H1 (cell line): ENCODE results near the gene DARS1. TPM values are rescaled to one million over a fixed set of nuclear protein-coding genes. Genes with fewer than 3 reads are reported as not detected.

Source experiments
- CTCF ChIA-PET: fragments of 300-600 bp; sonication (Branson Sonifier 250); formaldehyde crosslinking; loops from one replicate; lab custom pipeline; 2021; ENCODE audit not compliant: partially characterized antibody; lab: Charles Lee
- POLR2A ChIA-PET: fragments of 300-600 bp; sonication (Branson Sonifier 250); formaldehyde crosslinking; loops from one replicate; lab custom pipeline; 2021; ENCODE audit warnings: inconsistent platforms; ENCODE audit not compliant: partially characterized antibody; lab: Charles Lee
- DNase-seq, 2 experiments: peaks; one replicate each; pipeline versions ENCODE4 v3.0.0 to v3.0.0-alpha.2; 2010 to 2022; ENCODE audit warnings: low spot score in 2 of 2, low read depth in 1 of 2, mixed read lengths in 1 of 2
- FAIRE-seq: peaks from 2 replicates; lab custom pipeline; 2011; peaks lifted over from hg19 to GRCh38; lab: Jason Lieb, UNC
- H2AFZ ChIP-seq: 2 replicates; pipeline ENCODE4 v1.8.1; 2012; ENCODE audit warnings: low read length, inconsistent platforms
- H2AK5ac ChIP-seq: 2 replicates; pipeline ENCODE4 v1.6.1; 2013; ENCODE audit warnings: low read depth, low read length
- H2BK120ac ChIP-seq: replicated peaks from 2 replicates; pipeline ENCODE3; 2013; ENCODE audit warnings: low read depth, low read length, inconsistent platforms
- H2BK12ac ChIP-seq: 2 replicates; pipeline ENCODE4 v1.6.1; 2013; ENCODE audit warnings: low read depth, low read length
- H2BK15ac ChIP-seq: 2 replicates; pipeline ENCODE4 v1.6.1; 2013; ENCODE audit warnings: low read length
- H2BK20ac ChIP-seq: 2 replicates; pipeline ENCODE4 v1.6.1; 2013; ENCODE audit warnings: low read length
- H2BK5ac ChIP-seq: 2 replicates; pipeline ENCODE4 v1.6.1; 2013; ENCODE audit warnings: low read depth, low read length
- H3K14ac ChIP-seq: 2 replicates; pipeline ENCODE4 v1.6.1; 2013; ENCODE audit warnings: inconsistent platforms; ENCODE audit not compliant: insufficient read length
- H3K18ac ChIP-seq: 2 replicates; pipeline ENCODE4 v1.6.1; 2013; ENCODE audit warnings: low read length; ENCODE audit errors: extremely low read depth
- H3K23ac ChIP-seq: 2 replicates; pipeline ENCODE4 v1.6.1; 2013; ENCODE audit warnings: inconsistent platforms; ENCODE audit not compliant: insufficient read length
- H3K23me2 ChIP-seq: 2 replicates; pipeline ENCODE4 v1.6.1; 2013; ENCODE audit warnings: low read depth, low read length
- H3K27ac ChIP-seq: 2 replicates; pipeline ENCODE4 v1.6.1; 2011; ENCODE audit warnings: low read depth, low read length, inconsistent platforms
- H3K27me3 ChIP-seq, 4 experiments: replicated peaks in 1 of 4; 1 replicate in 1 of 4; 2 replicates in 3 of 4; pipeline versions ENCODE4 v1.6.1 to v1.8.1; 2011 to 2013; ENCODE audit warnings: low read length in 3 of 4, mild to moderate bottlenecking in 3 of 4, inconsistent platforms in 2 of 4, mixed read lengths in 2 of 4, moderate library complexity in 1 of 4; ENCODE audit not compliant: control insufficient read depth in 3 of 4, insufficient read depth in 3 of 4; ENCODE audit errors: extremely low read depth in 1 of 4
- H3K36me3 ChIP-seq, 4 experiments: 2 replicates each; pipeline versions ENCODE4 v1.6.1 to v1.8.1; 2011 to 2013; ENCODE audit warnings: mild to moderate bottlenecking in 4 of 4, low read length in 3 of 4, moderate library complexity in 2 of 4, control low read depth in 1 of 4, inconsistent platforms in 1 of 4; ENCODE audit not compliant: insufficient read depth in 4 of 4, control insufficient read depth in 2 of 4
- H3K4ac ChIP-seq: replicated peaks from 2 replicates; pipeline ENCODE3; 2013; ENCODE audit warnings: low read length, low read depth, mixed read lengths, inconsistent platforms; ENCODE audit not compliant: insufficient read length
- H3K4me1 ChIP-seq, 4 experiments: replicated peaks in 1 of 4; 1 replicate in 1 of 4; 2 replicates in 3 of 4; pipeline versions ENCODE4 v1.6.1 to v1.8.1; 2011 to 2013; ENCODE audit warnings: low read length in 3 of 4, inconsistent platforms in 2 of 4, mixed read lengths in 1 of 4; ENCODE audit not compliant: insufficient read depth in 4 of 4, control insufficient read depth in 3 of 4
- H3K4me2 ChIP-seq, 2 experiments: 2 replicates each; pipeline versions ENCODE4 v1.6.1 to v1.8.1; 2011 to 2013; ENCODE audit warnings: low read depth in 2 of 2, low read length in 2 of 2, control low read depth in 1 of 2, inconsistent platforms in 1 of 2, mild to moderate bottlenecking in 1 of 2; ENCODE audit not compliant: insufficient read depth in 1 of 2
- H3K4me3 ChIP-seq, 4 experiments: fragments of 200-600, 300-600 bp in 1 of 4; sonication (generic), shearing (Covaris generic), sonication (Bioruptor Twin) in 1 of 4; 2 replicates each; pipeline versions ENCODE4 v1.5.1 to v1.8.1; 2011 to 2016; ENCODE audit warnings: low read length in 4 of 4, low read depth in 3 of 4, control low read depth in 2 of 4, inconsistent platforms in 2 of 4, mild to moderate bottlenecking in 2 of 4, mixed read lengths in 1 of 4, moderate library complexity in 1 of 4; ENCODE audit not compliant: insufficient read depth in 2 of 4; ENCODE audit errors: extremely low read depth in 1 of 4
- H3K56ac ChIP-seq: replicated peaks from 2 replicates; pipeline ENCODE3; 2013; ENCODE audit warnings: low read depth, mild to moderate bottlenecking, mixed read lengths, low read length, inconsistent platforms; ENCODE audit not compliant: insufficient read length
- H3K79me1 ChIP-seq: 2 replicates; pipeline ENCODE4 v1.6.1; 2013; ENCODE audit warnings: low read depth, low read length, control low read depth
- H3K79me2 ChIP-seq, 2 experiments: 2 replicates each; pipeline versions ENCODE4 v1.6.1 to v1.8.1; 2012 to 2013; ENCODE audit warnings: low read length in 2 of 2, mild to moderate bottlenecking in 2 of 2, inconsistent platforms in 1 of 2; ENCODE audit not compliant: insufficient read depth in 2 of 2, control insufficient read depth in 1 of 2
- H3K9ac ChIP-seq, 4 experiments: replicated peaks in 1 of 4; 1 replicate in 1 of 4; 2 replicates in 3 of 4; pipeline versions ENCODE4 v1.6.1 to v1.8.1; 2011 to 2013; ENCODE audit warnings: low read depth in 3 of 4, low read length in 3 of 4, control low read depth in 2 of 4, mild to moderate bottlenecking in 2 of 4, moderate library complexity in 2 of 4, inconsistent platforms in 1 of 4; ENCODE audit errors: extremely low read depth in 1 of 4
- H3K9me3 ChIP-seq, 2 experiments: 2 replicates each; pipeline versions ENCODE4 v1.6.1 to v1.8.1; 2012 to 2013; ENCODE audit warnings: mild to moderate bottlenecking in 2 of 2, moderate library complexity in 2 of 2, control low read depth in 1 of 2, inconsistent platforms in 1 of 2, low read depth in 1 of 2, low read length in 1 of 2, mixed read lengths in 1 of 2; ENCODE audit not compliant: insufficient read depth in 2 of 2
- H4K20me1 ChIP-seq, 2 experiments: replicated peaks in 1 of 2; 2 replicates each; pipeline versions ENCODE3 to v1.8.1; 2011 to 2013; ENCODE audit warnings: inconsistent platforms in 2 of 2, low read length in 2 of 2, mild to moderate bottlenecking in 1 of 2; ENCODE audit not compliant: insufficient read depth in 2 of 2, control insufficient read depth in 1 of 2
- H4K5ac ChIP-seq: 2 replicates; pipeline ENCODE4 v1.6.1; 2013; ENCODE audit warnings: low read length, low read depth, mixed read lengths, inconsistent platforms; ENCODE audit not compliant: insufficient read length
- H4K8ac ChIP-seq: 2 replicates; pipeline ENCODE4 v1.8.0; 2013; ENCODE audit warnings: mild to moderate bottlenecking, moderate library complexity, low read length, inconsistent platforms; ENCODE audit not compliant: insufficient read depth; ENCODE audit errors: extremely low read depth
- H4K91ac ChIP-seq: replicated peaks from 2 replicates; pipeline ENCODE3; 2013; ENCODE audit warnings: low read length, mixed read lengths, inconsistent platforms; ENCODE audit not compliant: insufficient read length
- EGR1 ChIP-seq: IDR thresholded peaks from 2 replicates; pipeline ENCODE4 v1.6.1; 2011; ENCODE audit warnings: low read depth, low read length, borderline replicate concordance
- WGBS, 2 experiments: shearing (Covaris generic) in 1 of 2; methylation state at CpG; one replicate each; pipeline versions ENCODE4 v1.1.6 to v1.1.7; 2013 to 2015; ENCODE audit warnings: low lambda C conversion rate in 2 of 2, mixed read lengths in 2 of 2, inconsistent platforms in 1 of 2, low coverage in 1 of 2, missing lambda C conversion rate in 1 of 2; ENCODE audit not compliant: insufficient replicate concordance in 2 of 2, insufficient coverage in 1 of 2, insufficient read length in 1 of 2; ENCODE audit errors: extremely low coverage in 1 of 2, missing lambda C conversion rate in 1 of 2; 5-methylcytosine and 5-hydroxymethylcytosine counted together
- polyA plus RNA-seq, 7 experiments: library from polyadenylated mRNA; depleted of rRNA in 3 of 7; stranded (reverse) in 5 of 7; unstranded in 2 of 7; fragments of >200 nt in 5 of 7; fragments of 200-250 nt in 2 of 7; gene quantifications; 1 replicate in 5 of 7; 2 replicates in 1 of 7; 4 replicates in 1 of 7; pipeline versions ENCODE4 v1.2.1 to v1.2.3, GENCODE V29; 2011 to 2013; ENCODE audit warnings: missing spikeins in 2 of 7, mixed read lengths in 2 of 7
- total RNA-seq: library from RNA; stranded (reverse); fragmentation: NEBNext Ultra II Directional; extraction: Animal tissue kit (Norgen Biotek cat#: 25700); gene quantifications from 2 replicates; pipeline ENCODE4 v1.2.1, GENCODE V29; 2021

The DARS1 gene
- total and polyA plus RNA-seq, 2 of the 8 experiments (the other 6 are each of a cell fraction or from before 2014, with no cell fraction given) = 61.7 to 85.9 TPM

DNA sequence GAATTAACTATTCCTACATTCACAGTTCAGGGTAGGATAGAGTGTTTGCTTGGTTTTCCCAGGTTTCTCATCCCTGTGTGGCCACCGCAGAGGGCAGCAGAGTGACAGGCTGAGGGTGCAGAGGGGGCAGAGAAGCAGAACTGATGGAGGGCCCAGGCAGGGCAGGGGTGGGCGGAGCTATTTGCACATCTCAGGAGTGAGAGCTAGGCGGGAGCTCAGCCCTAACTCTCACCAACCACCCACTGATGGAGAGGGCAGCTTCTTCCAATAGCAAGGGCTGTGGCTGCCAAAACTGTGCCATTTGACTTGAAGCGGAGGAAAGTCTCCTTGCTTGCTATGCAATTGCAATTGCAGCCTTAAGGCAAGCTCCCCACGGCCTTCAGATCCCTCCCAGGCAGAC, 12.0 kb upstream of the DARS1 start:
- Histone ChIP-seq H3K4ac (no peak overlapping the region), H3K27ac (no peak overlapping the region), H2BK15ac (no peak overlapping the region), H4K20me1 (no peaks in the 10 kb centered on the region), H2AFZ (0 out of 2 replicates have a peak overlapping the region, but pooled peaks have one; percentile 60), H3K79me2 (no peaks in the 10 kb centered on the region), H2BK120ac (no peak overlapping the region), H2BK12ac (no peak overlapping the region), H4K91ac (no peak overlapping the region), H3K9me3 (no peaks in the 10 kb centered on the region), H3K56ac (no peak overlapping the region), H2AK5ac (no peak overlapping the region), H3K14ac (no peak overlapping the region), H4K5ac (no peak overlapping the region), H3K18ac (no peak overlapping the region), H3K4me2 (no peak overlapping the region), H3K9ac (no peak overlapping the region), H3K79me1 (no peaks in the 10 kb centered on the region), H3K23ac (no peak overlapping the region), H2BK5ac (no peak overlapping the region), H3K27me3 (no peaks in the 10 kb centered on the region), H3K23me2 (no peaks in the 10 kb centered on the region), H3K4me1 (peaks cover 0 to 4% (median under 1%) of the 10 kb centered on the region in 4 experiments; a peak in 2 of 7 replicates), H3K4me3 (no peak overlapping the region), H3K36me3 (no peaks in the 10 kb centered on the region), H4K8ac (no peak overlapping the region), H2BK20ac (no peak overlapping the region)
- ChIA-PET POLR2A (interaction anchor here (0.6 to 1.5 kb wide), 3 partner anchors 12 to 114 kb away, joined by 3 to 7 read pairs (median 3); partner anchors contain the start of gene DARS1), CTCF (interaction anchor here (0.6 to 3.3 kb wide), 49 partner anchors 9 to 390 kb away, joined by 3 to 20 read pairs (median 4); partner anchors contain the start of gene DARS1)
- peak; percentile 51 to 87 for DNase-seq
- 34% methylated on average over 5 of the region's 5 CpGs; no CpG with 5 or more reads in 1 of the 2 experiments for WGBS, 2 experiments
- FAIRE-seq = peak; percentile 92
- peak; percentile 12; the same call in 1 of the 2 replicates for TF ChIP-seq EGR1
